GM12878 (cell line): ENCODE results near the gene TNKS2. TPM values are rescaled to one million over a fixed set of nuclear protein-coding genes. Genes with fewer than 3 reads are reported as not detected.

Source experiments
- ATAC-seq: fragments of 200-7000 bp; cut with Tn5 transposase; 3 replicates; pipeline ENCODE4 v1.9.1; 2020; ENCODE audit warnings: mild to moderate bottlenecking, moderate library complexity
- BruUV-seq: library from RNA; stranded (reverse); fragments of 400-500 nt; replicated peaks from 2 replicates; lab custom pipeline; 2021; lab: Mats Ljungman, UMichigan
- CTCF ChIA-PET: fragments of 300-600 bp; sonication (Branson Sonifier 250); formaldehyde crosslinking; extraction: SDS; loops from one replicate; lab custom pipeline; 2021; ENCODE audit warnings: inconsistent platforms; lab: Yijun Ruan, JAX
- POLR2A ChIA-PET: fragments of 350-600 bp; formaldehyde crosslinking; extraction: SDS; loops from one replicate; lab custom pipeline; 2021; ENCODE audit warnings: inconsistent platforms; lab: Charles Lee
- RAD21 ChIA-PET: fragments of 300-600 bp; sonication (Branson Sonifier 250); formaldehyde crosslinking; loops from one replicate; lab custom pipeline; 2023; ENCODE audit warnings: antibody characterized with exemption; ENCODE audit not compliant: unreplicated experiment; lab: Charles Lee
- SMC1A ChIA-PET: fragments of 300-600 bp; sonication (Branson Sonifier 250); formaldehyde crosslinking; loops from one replicate; lab custom pipeline; 2023; ENCODE audit not compliant: unreplicated experiment, uncharacterized antibody; lab: Charles Lee
- DNase-seq: peaks from one replicate; pipeline ENCODE4 v3.0.0-alpha.2; 2011; ENCODE audit warnings: low read depth, low spot score
- FAIRE-seq: peaks from 3 replicates; lab custom pipeline; 2011; peaks lifted over from hg19 to GRCh38; lab: Jason Lieb, UNC
- H2AFZ ChIP-seq: 2 replicates; pipeline ENCODE4 v1.6.0; 2011; ENCODE audit warnings: low read depth, low read length, control low read depth; ENCODE audit not compliant: control insufficient read depth
- H3K27ac ChIP-seq: 2 replicates; pipeline ENCODE4 v1.5.1; 2011; ENCODE audit warnings: control low read depth; ENCODE audit not compliant: control insufficient read depth, insufficient read depth
- H3K27me3 ChIP-seq, 2 experiments: replicated peaks in 1 of 2; 2 replicates each; pipeline versions ENCODE4 v1.6.0 to v1.6.1; 2011; ENCODE audit warnings: low read length in 1 of 2; ENCODE audit not compliant: control insufficient read depth in 2 of 2, insufficient read depth in 2 of 2
- H3K36me3 ChIP-seq, 2 experiments: 2 replicates each; pipeline ENCODE4 v1.5.1; 2011; ENCODE audit warnings: low read length in 1 of 2; ENCODE audit not compliant: control insufficient read depth in 2 of 2, insufficient read depth in 2 of 2
- H3K4me1 ChIP-seq: 2 replicates; pipeline ENCODE4 v1.6.1; 2011; ENCODE audit warnings: mild to moderate bottlenecking, low read length, moderate library complexity, mixed read lengths; ENCODE audit not compliant: control insufficient read depth, insufficient read depth
- H3K4me2 ChIP-seq: 2 replicates; pipeline ENCODE4 v1.6.0; 2011; ENCODE audit warnings: control low read depth; ENCODE audit not compliant: control insufficient read depth, insufficient read depth
- H3K4me3 ChIP-seq: fragments of 200-600 bp; sonication (generic); 2 replicates; pipeline ENCODE4 v1.5.1; 2016
- H3K79me2 ChIP-seq: 2 replicates; pipeline ENCODE4 v1.6.0; 2011; ENCODE audit warnings: low read length; ENCODE audit not compliant: control insufficient read depth, insufficient read depth
- H3K9ac ChIP-seq: 2 replicates; pipeline ENCODE4 v1.8.0; 2011; ENCODE audit warnings: low read length, control low read depth, mixed read lengths; ENCODE audit not compliant: control insufficient read depth, insufficient read depth
- H3K9me3 ChIP-seq: replicated peaks from 3 replicates; pipeline ENCODE4 v1.5.1; 2011; ENCODE audit warnings: mild to moderate bottlenecking, low read length; ENCODE audit not compliant: control insufficient read depth, insufficient read depth
- H4K20me1 ChIP-seq: 2 replicates; pipeline ENCODE4 v1.6.0; 2011; ENCODE audit not compliant: control insufficient read depth, insufficient read depth
- CREB1 ChIP-seq: IDR thresholded peaks from 2 replicates; pipeline ENCODE4 v1.6.1; 2012; ENCODE audit warnings: low read depth, mild to moderate bottlenecking, inconsistent platforms
- HSF1 ChIP-seq: fragments of 150-350 bp; IDR thresholded peaks from 2 replicates; pipeline ENCODE4 v1.6.1; 2014; ENCODE audit warnings: mild to moderate bottlenecking, low read depth, low read length
- IRF4 ChIP-seq: IDR thresholded peaks from 2 replicates; pipeline ENCODE4 v1.6.1; 2011; ENCODE audit warnings: low read depth, low read length
- IRF5 ChIP-seq: fragments of 450-650 bp; IDR thresholded peaks from 2 replicates; pipeline ENCODE4 v1.6.1; 2017; ENCODE audit warnings: borderline replicate concordance
- NFXL1 ChIP-seq: fragments of 450-650 bp; IDR thresholded peaks from 2 replicates; pipeline ENCODE4 v1.6.1; 2017; ENCODE audit warnings: antibody characterized with exemption, mild to moderate bottlenecking, borderline replicate concordance
- WRNIP1 ChIP-seq: IDR thresholded peaks from 2 replicates; pipeline ENCODE4 v1.6.1; 2011; ENCODE audit warnings: low read depth, low read length, improper control_type of control experiment, borderline replicate concordance
- ZBTB40 ChIP-seq: fragments of 450-650 bp; IDR thresholded peaks from 2 replicates; pipeline ENCODE4 v1.6.1; 2016; ENCODE audit warnings: mild to moderate bottlenecking, moderate library complexity, borderline replicate concordance
- ZZZ3 ChIP-seq: IDR thresholded peaks from 2 replicates; pipeline ENCODE4 v1.6.1; 2011; ENCODE audit warnings: low read depth; ENCODE audit not compliant: control insufficient read depth, insufficient read length
- WGBS: methylation state at CpG from one replicate; pipeline ENCODE4 v1.1.6; 2016; ENCODE audit warnings: low lambda C conversion rate; ENCODE audit not compliant: insufficient replicate concordance, insufficient coverage; ENCODE audit errors: missing lambda C conversion rate; 5-methylcytosine and 5-hydroxymethylcytosine counted together
- in situ Hi-C: fragments of 300-500 bp; cut with MboI; formaldehyde crosslinking; loops from 9 replicates; pipeline ENCODE4 v1.14.3; 2018; ENCODE audit warnings: mixed read lengths
- intact Hi-C: fragments of 100-400 bp; cut with micrococcal nuclease; formaldehyde crosslinking; loops from one replicate; pipeline ENCODE4 v1.14.2; 2022; ENCODE audit not compliant: unreplicated experiment
- polyA plus RNA-seq, 11 experiments: library from polyadenylated mRNA; depleted of rRNA in 4 of 11; unstranded in 6 of 11; stranded (reverse) in 5 of 11; fragments of >200 nt; fragmentation: Nextera tagmentation in 4 of 11; fragmentation: Illumina TruSeq in 1 of 11; extraction: Ambion mirVana in 4 of 11; extraction: Trizol in 1 of 11; gene quantifications; 1 replicate in 1 of 11; 2 replicates in 10 of 11; pipeline versions ENCODE4 v1.2.1 to v1.2.3, GENCODE V29; 2011 to 2016; ENCODE audit warnings: inconsistent platforms in 2 of 11, missing spikeins in 2 of 11, low read depth in 1 of 11
- total RNA-seq, 4 experiments: library from RNA; depleted of rRNA in 3 of 4; stranded (reverse); fragments of >200 nt in 3 of 4; fragmentation: Illumina TruSeq in 1 of 4; extraction: Trizol in 1 of 4; gene quantifications; 2 replicates each; pipeline versions ENCODE4 v1.2.1 to v1.2.3, GENCODE V29; 2013 to 2021

TNKS2 gene
- total and polyA plus RNA-seq, 10 of the 15 experiments (the other 5 are each of a cell fraction or from before 2014, with no cell fraction given) = 2.9 to 24.2 (median 6.9) TPM

GRCh38 chr10:91884536-91884935 lies 86.3 kb downstream of the TNKS2 start:
- no TSS peak for BruUV-seq
- no peaks in the 10 kb centered on the region for H3K9me3 ChIP-seq
- no peaks in the 10 kb centered on the region for H4K20me1 ChIP-seq
- H3K4me3 ChIP-seq = no peak overlapping the region
- no peak overlapping the region for H3K4me2 ChIP-seq
- CTCF ChIA-PET = interaction anchor here (0.6 to 1.4 kb wide), 2 partner anchors 12 to 28 kb away, joined by 4 read pairs; no protein-coding TSS in a partner anchor
- DNase-seq = no peak
- FAIRE-seq = no peak
- peaks cover 4% of the 10 kb centered on the region for H3K4me1 ChIP-seq
- H3K79me2 ChIP-seq = no peaks in the 10 kb centered on the region
- peaks cover 2 to 11% of the 10 kb centered on the region in 2 experiments; a peak in 3 of 4 replicates for H3K27me3 ChIP-seq
- TF ChIP-seq ZZZ3 = no peak
- no peak for TF ChIP-seq IRF4
- TF ChIP-seq CREB1 = no peak
- no peak for TF ChIP-seq NFXL1
- no peak for TF ChIP-seq ZBTB40
- TF ChIP-seq IRF5 = no peak
- no peak for TF ChIP-seq WRNIP1
- no peak for TF ChIP-seq HSF1
- TF ChIP-seq, all 136 proteins: peak for 0
- in situ Hi-C loops (no loop called here), intact Hi-C loops (no loop called here)
- SMC1A ChIA-PET = no interaction called here
- RAD21 ChIA-PET = no interaction called here
- Histone ChIP-seq H3K9ac (no peak overlapping the region), H2AFZ (no peak overlapping the region), H3K36me3 (no peaks in the 10 kb centered on the region), H3K27ac (no peak overlapping the region)
- POLR2A ChIA-PET = no interaction called here
- no peak for ATAC-seq
- 94% methylated on average over 1 of the region's 1 CpG for WGBS
